Measurements from ENCODE around the gene RNF208. TPM values are rescaled to one million over a fixed set of nuclear protein-coding genes. Genes with fewer than 3 reads are reported as not detected.

RNF208 gene
- total RNA-seq, 1 donor from 2014 or later = 0.77 TPM

GRCh38 chr9:137256856-137257255 lies 34.8 kb upstream of the RNF208 start:
- H3K27me3 ChIP-seq = peaks cover 6% of the 10 kb centered on the region
- H3K36me3 ChIP-seq = no peaks in the 10 kb centered on the region
- peaks cover 20% of the 10 kb centered on the region for H3K79me2 ChIP-seq (ENCODE audit: low read depth)
- no peak overlapping the region for H3K9ac ChIP-seq
- H3K4me1 ChIP-seq = peaks cover 20% of the 10 kb centered on the region
- H2AFZ ChIP-seq (replicated peaks) = no peak overlapping the region
- H3K9me3 ChIP-seq (ENCODE audit: low read depth) = no peaks in the 10 kb centered on the region
- Mint-ChIP-seq H3K9me3 (peaks cover 3% of the 10 kb centered on the region), H3K4me1 (peaks cover 21% of the 10 kb centered on the region), H3K36me3 (peaks cover 14% of the 10 kb centered on the region), H3K4me3 (peak overlapping the region; percentile 90), H3K27ac (no peak overlapping the region), H3K27me3 (ENCODE audit: insufficient read depth, low read depth) (peaks cover 9% of the 10 kb centered on the region)
- DNase-seq (ENCODE audit: low spot score) = no peak
- no peak for TF ChIP-seq EZH2 (IDR thresholded peaks at IDR 0.05)
- no peak for TF ChIP-seq CTCF (IDR thresholded peaks at IDR 0.05)
- H3K27ac ChIP-seq = no peak overlapping the region
- H4K20me1 ChIP-seq (ENCODE audit: low read depth) = peaks cover 19% of the 10 kb centered on the region
- H3K4me3 ChIP-seq = no peak overlapping the region
- H3K4me2 ChIP-seq = no peak overlapping the region
- H3F3A ChIP-seq (ENCODE audit: low read depth) = peaks cover 23% of the 10 kb centered on the region

GRCh38 chr9:137256362-137256761 lies 34.3 kb upstream of the RNF208 start:
- peaks cover 19% of the 10 kb centered on the region for H4K20me1 ChIP-seq (ENCODE audit: low read depth)
- peaks cover 6% of the 10 kb centered on the region for H3K27me3 ChIP-seq
- no peaks in the 10 kb centered on the region for H3K9me3 ChIP-seq (ENCODE audit: low read depth)
- H3K9ac ChIP-seq = no peak overlapping the region
- peaks cover 9% of the 10 kb centered on the region for H3K27me3 Mint-ChIP-seq (ENCODE audit: insufficient read depth, low read depth)
- H3K27ac Mint-ChIP-seq = no peak overlapping the region
- H3K27ac ChIP-seq = no peak overlapping the region
- peaks cover 9% of the 10 kb centered on the region for H3K36me3 Mint-ChIP-seq
- peaks cover 25% of the 10 kb centered on the region for H3K4me1 ChIP-seq
- no peaks in the 10 kb centered on the region for H3K9me3 Mint-ChIP-seq
- peak overlapping the region; percentile 90 for H3K4me3 Mint-ChIP-seq
- peaks cover 18% of the 10 kb centered on the region for H3F3A ChIP-seq (ENCODE audit: low read depth)
- H3K79me2 ChIP-seq (ENCODE audit: low read depth) = peaks cover 20% of the 10 kb centered on the region
- peak overlapping the region; percentile 99 for H3K4me2 ChIP-seq
- peak overlapping the region; percentile 99 for H3K4me3 ChIP-seq
- TF ChIP-seq EZH2phosphoT487 (IDR thresholded peaks at IDR 0.05) = no peak
- TF ChIP-seq EZH2 (IDR thresholded peaks at IDR 0.05) = no peak
- no peak for TF ChIP-seq CTCF (IDR thresholded peaks at IDR 0.05)
- no peak overlapping the region for H2AFZ ChIP-seq (replicated peaks)
- no peak for DNase-seq (ENCODE audit: low spot score)
- H3K36me3 ChIP-seq = no peaks in the 10 kb centered on the region
- H3K4me1 Mint-ChIP-seq = peaks cover 20% of the 10 kb centered on the region

- DNase-seq (ENCODE audit: low spot score) = no peak
- Histone ChIP-seq H3F3A (ENCODE audit: low read depth) (peaks cover 12% of the 10 kb centered on the region), H3K27ac (peak overlapping the region; percentile 9), H3K4me2 (peak overlapping the region; percentile 99), H3K9me3 (ENCODE audit: low read depth) (no peaks in the 10 kb centered on the region), H3K4me1 (peaks cover 31% of the 10 kb centered on the region), H4K20me1 (ENCODE audit: low read depth) (peaks cover 19% of the 10 kb centered on the region), H3K27me3 (peaks cover 6% of the 10 kb centered on the region), H3K79me2 (ENCODE audit: low read depth) (peaks cover 20% of the 10 kb centered on the region), H3K36me3 (no peaks in the 10 kb centered on the region), H3K4me3 (peak overlapping the region; percentile 99), H2AFZ (replicated peaks) (peak overlapping the region; percentile 83), H3K9ac (peak overlapping the region; percentile 94)
- Mint-ChIP-seq H3K4me1 (peaks cover 23% of the 10 kb centered on the region), H3K27ac (no peak overlapping the region), H3K27me3 (ENCODE audit: insufficient read depth, low read depth) (peaks cover 9% of the 10 kb centered on the region), H3K4me3 (peak overlapping the region; percentile 90), H3K36me3 (peaks cover 9% of the 10 kb centered on the region), H3K9me3 (no peaks in the 10 kb centered on the region)
- TF ChIP-seq CTCF (IDR thresholded peaks at IDR 0.05) = no peak
- no peak for TF ChIP-seq EZH2 (IDR thresholded peaks at IDR 0.05)
- no peak for TF ChIP-seq EZH2phosphoT487 (IDR thresholded peaks at IDR 0.05)
These were observed 33.5 kb upstream of the RNF208 start for GRCh38 chr9:137255448-137256114.
